Esophagus squamous epithelium (tissue), 5 donors: ENCODE results near the gene SLC44A4. TPM values are rescaled to one million over a fixed set of nuclear protein-coding genes. Genes with fewer than 3 reads are reported as not detected.
"Not testable (repeated sequence)": the region's sequence is repeated elsewhere in the genome, so short reads cannot be mapped to it uniquely, and the experiment has no call there.

ENCODE experiments used
- DNase-seq: peaks from one replicate; lab custom pipeline; 2025; lab: John Stamatoyannopoulos, UW
- H3K27ac ChIP-seq, 4 donors: fragments of 200-600 bp; sonication (generic); one replicate each; pipeline ENCODE4 v1.5.1; 2016 to 2019; ENCODE audit warnings: mild to moderate bottlenecking in 1 of 4
- H3K27me3 ChIP-seq, 4 donors: fragments of 200-600 bp; sonication (generic); 1 replicate in 3 of 4; 2 replicates in 1 of 4; pipeline versions ENCODE4 v1.5.1 to v1.6.0; 2017 to 2021; ENCODE audit warnings: antibody characterized with exemption in 1 of 4
- H3K36me3 ChIP-seq, 3 donors: fragments of 200-600 bp; sonication (generic); one replicate each; pipeline ENCODE4 v1.5.1; 2016 to 2019
- H3K4me1 ChIP-seq, 3 donors: fragments of 200-600 bp; sonication (generic); one replicate each; pipeline ENCODE4 v1.5.1; 2017 to 2019
- H3K4me3 ChIP-seq, 4 donors: fragments of 200-600 bp; sonication (generic); 1 replicate in 3 of 4; 2 replicates in 1 of 4; pipeline ENCODE4 v1.5.1; 2016 to 2019; ENCODE audit warnings: mild to moderate bottlenecking in 2 of 4, moderate library complexity in 1 of 4
- H3K9me3 ChIP-seq, 3 donors: fragments of 200-600 bp; sonication (generic); one replicate each; pipeline ENCODE4 v1.5.1; 2016 to 2019
- CTCF ChIP-seq, 6 experiments: fragments of 450-650 bp in 4 of 6; fragments of 200-600 bp in 2 of 6; sonication (generic) in 2 of 6; IDR thresholded peaks; one replicate each; pipeline ENCODE4 v1.5.1; 2016 to 2019; ENCODE audit warnings: antibody characterized with exemption in 6 of 6, mild to moderate bottlenecking in 4 of 6, moderate library complexity in 4 of 6
- POLR2A ChIP-seq, 4 donors: fragments of 450-650 bp; IDR thresholded peaks; one replicate each; pipeline ENCODE4 v1.6.1; 2017; ENCODE audit warnings: antibody characterized with exemption in 4 of 4, mild to moderate bottlenecking in 4 of 4, moderate library complexity in 3 of 4
- WGBS, 2 donors: methylation state at CpG; one replicate each; pipeline ENCODE4 v1.1.5; 2018; 5-methylcytosine and 5-hydroxymethylcytosine counted together
- intact Hi-C: fragments of 100-400 bp; cut with DNase I; formaldehyde crosslinking; loops from one replicate; pipeline ENCODE4 v1.15.0; 2022
- total RNA-seq, 4 donors: library from RNA; depleted of rRNA; stranded (reverse); fragments of >200 nt; gene quantifications; one replicate each; pipeline ENCODE4 v1.1.0, GENCODE V29; 2016
- donor health status: DM: yes; HTN: yes; CAD: no.

Gene SLC44A4
- total RNA-seq, 4 donors from 2014 or later = 0.38 to 3.6 (median 1.3) TPM; not detected in 1

- intact Hi-C loops = no loop called here
- Histone ChIP-seq H3K4me3 (no peak overlapping the region), H3K27ac (no peak overlapping the region), H3K4me1 (peaks cover 0 to 9% (median 0%) of the 10 kb centered on the region in 3 donors), H3K36me3 (no peaks in the 10 kb centered on the region), H3K9me3 (no peaks in the 10 kb centered on the region), H3K27me3 (no peaks in the 10 kb centered on the region)
- DNase-seq = no peak
- WGBS, 2 donors = 64 to 75% methylated on average over 1 to 7 of the region's 16 CpGs
- TF ChIP-seq POLR2A (IDR thresholded peaks at IDR 0.05) (no peak), CTCF (IDR thresholded peaks at IDR 0.05) (no peak)
Observed at GRCh38 chr6:31870385-31870921, 8.3 kb downstream of the SLC44A4 start.

- Histone ChIP-seq H3K36me3 (no peaks in the 10 kb centered on the region), H3K27ac (no peak overlapping the region), H3K9me3 (no peaks in the 10 kb centered on the region), H3K27me3 (no peaks in the 10 kb centered on the region), H3K4me3 (no peak overlapping the region), H3K4me1 (peaks cover 0 to 11% (median 1%) of the 10 kb centered on the region in 3 donors)
- DNase-seq = no peak
- WGBS, 2 donors = 77 to 92% methylated on average over 4 to 7 of the region's 8 CpGs
- intact Hi-C loops = no loop called here
- TF ChIP-seq POLR2A (IDR thresholded peaks at IDR 0.05) = no peak
- no peak for TF ChIP-seq CTCF (IDR thresholded peaks at IDR 0.05)
Observed at GRCh38 chr6:31869343-31869742, 9.5 kb downstream of the SLC44A4 start.

GRCh38 chr6:31868658-31868971 lies 10.2 kb downstream of the SLC44A4 start:
- intact Hi-C loops, H3K4me3 ChIP-seq, H3K9me3 ChIP-seq, H3K27ac ChIP-seq, H3K27me3 ChIP-seq, DNase-seq, H3K36me3 ChIP-seq: not testable (repeated sequence)
- 71 to 88% methylated on average over 1 of the region's 1 CpG for WGBS, 2 donors
- H3K4me1 ChIP-seq = peaks cover 1 to 19% (median 6%) of the 10 kb centered on the region in 3 donors

GRCh38 chr6:31865205-31866118 lies 13.3 kb downstream of the SLC44A4 start:
- TF ChIP-seq CTCF (IDR thresholded peaks at IDR 0.05) = no peak
- no peak for TF ChIP-seq POLR2A (IDR thresholded peaks at IDR 0.05)
- no peak overlapping the region for H3K27ac ChIP-seq
- intact Hi-C loops = no loop called here
- H3K4me1 ChIP-seq = peaks cover 7 to 43% (median 19%) of the 10 kb centered on the region in 3 donors
- 79 to 81% methylated on average over 19 to 20 of the region's 21 CpGs for WGBS, 2 donors
- no peak overlapping the region for H3K4me3 ChIP-seq
- H3K9me3 ChIP-seq = no peaks in the 10 kb centered on the region
- H3K36me3 ChIP-seq = peaks cover 0 to 10% (median 0%) of the 10 kb centered on the region in 3 donors
- no peak for DNase-seq
- H3K27me3 ChIP-seq = no peaks in the 10 kb centered on the region

- Histone ChIP-seq H3K27me3 (no peaks in the 10 kb centered on the region), H3K4me1 (peaks cover 7 to 43% (median 19%) of the 10 kb centered on the region in 3 donors), H3K9me3 (no peaks in the 10 kb centered on the region), H3K36me3 (peaks cover 1 to 16% (median 5%) of the 10 kb centered on the region in 3 donors), H3K27ac (no peak overlapping the region), H3K4me3 (no peak overlapping the region)
- no peak for TF ChIP-seq POLR2A (IDR thresholded peaks at IDR 0.05)
- TF ChIP-seq CTCF (IDR thresholded peaks at IDR 0.05) = no peak
- DNase-seq = no peak
- 80 to 86% methylated on average over 6 to 8 of the region's 8 CpGs for WGBS, 2 donors
- intact Hi-C loops = no loop called here
Observed at GRCh38 chr6:31864818-31865204, 14.0 kb downstream of the SLC44A4 start.
